Stimulated activated naive CD4-positive, alpha-beta T cell treated with Interleukin-2 at 50 U/mL for 16 hours (primary cell): Measurements from ENCODE around the gene GRB10.
"Not testable (repeated sequence)": the region's sequence is repeated elsewhere in the genome, so short reads cannot be mapped to it uniquely, and the experiment has no call there.

Experiments used
- DNase-seq: peaks from one replicate; lab custom pipeline; 2025; lab: John Stamatoyannopoulos, UW

GRB10 gene

GRCh38 chr7:50607524-50608125 lies 175.1 kb downstream of the GRB10 start:
- no peak for DNase-seq

DNA sequence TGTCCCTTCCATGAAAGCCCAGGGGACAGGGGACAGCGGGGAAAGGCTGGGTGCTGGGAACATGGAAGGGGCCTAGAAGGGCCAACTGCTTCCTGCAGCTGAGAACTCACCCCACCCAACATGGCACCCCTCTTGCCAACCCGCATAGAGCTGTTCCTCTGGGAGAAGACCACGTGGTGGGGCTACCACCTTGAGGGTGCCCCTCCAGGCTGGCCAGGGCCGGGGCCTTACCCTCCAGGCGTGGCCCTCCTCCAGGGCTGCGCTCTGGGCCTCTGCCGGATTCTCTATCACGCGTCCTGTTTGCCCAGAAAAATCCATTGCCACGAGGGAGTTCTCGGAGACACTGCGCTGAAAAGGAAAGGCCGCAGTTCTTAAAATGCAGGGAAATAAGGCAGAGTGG lies 177.6 kb downstream of the GRB10 start:
- no peak for DNase-seq

DNA sequence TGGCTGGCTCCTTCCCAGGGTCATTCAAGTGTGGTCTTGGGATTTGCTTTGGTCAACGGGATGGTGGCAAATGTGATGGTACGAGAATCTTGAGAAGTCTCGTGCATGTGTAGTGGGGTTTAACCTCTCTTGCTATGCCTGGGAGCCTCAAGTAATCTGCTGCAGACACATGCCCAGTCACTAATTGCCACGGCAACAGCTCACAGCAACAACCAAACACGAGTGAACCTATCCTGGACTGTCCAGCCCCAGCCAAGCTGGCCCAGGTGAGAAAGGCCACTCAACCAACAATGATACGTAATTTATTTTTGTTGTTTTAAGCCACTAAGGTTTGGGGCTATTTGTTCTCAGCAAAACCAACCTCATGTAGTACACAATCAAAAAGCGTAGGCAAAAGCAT lies 179.4 kb downstream of the GRB10 start:
- no peak for DNase-seq

- DNase-seq = no peak
These were observed 183.3 kb downstream of the GRB10 start for GRCh38 chr7:50599385-50599784.

GRCh38 chr7:50598460-50599343 lies 184.0 kb downstream of the GRB10 start:
- no peak for DNase-seq

GRCh38 chr7:50596484-50596883 lies 186.2 kb downstream of the GRB10 start:
- DNase-seq = no peak

DNA sequence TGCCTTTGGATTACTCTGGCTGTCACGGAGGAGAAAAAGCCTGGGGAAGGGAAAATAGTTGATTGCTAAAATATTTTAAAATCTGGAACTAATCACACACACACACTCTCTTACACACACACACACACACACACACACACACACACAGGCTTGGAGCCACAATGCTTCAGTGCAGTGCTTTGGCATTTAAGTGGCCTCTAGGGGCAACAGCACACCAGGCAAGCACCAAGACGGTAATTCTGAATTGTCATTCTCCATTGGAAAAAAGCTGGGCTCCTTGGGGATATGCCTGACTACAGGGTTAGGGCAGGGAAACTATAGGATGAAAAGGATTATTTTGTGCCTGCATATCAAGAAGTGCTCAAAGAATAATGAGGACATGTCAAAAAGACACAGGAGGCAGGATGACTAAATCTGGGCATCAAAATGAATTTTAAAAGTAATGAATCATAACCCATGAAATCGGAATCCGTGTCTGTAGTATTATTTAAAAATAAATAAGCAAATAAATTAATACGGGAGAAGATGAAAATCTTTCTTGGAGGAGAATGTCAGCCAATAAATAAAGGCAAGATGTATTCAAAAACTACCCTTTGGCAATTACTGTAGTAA lies 187.1 kb downstream of the GRB10 start:
- DNase-seq = no peak

DNA sequence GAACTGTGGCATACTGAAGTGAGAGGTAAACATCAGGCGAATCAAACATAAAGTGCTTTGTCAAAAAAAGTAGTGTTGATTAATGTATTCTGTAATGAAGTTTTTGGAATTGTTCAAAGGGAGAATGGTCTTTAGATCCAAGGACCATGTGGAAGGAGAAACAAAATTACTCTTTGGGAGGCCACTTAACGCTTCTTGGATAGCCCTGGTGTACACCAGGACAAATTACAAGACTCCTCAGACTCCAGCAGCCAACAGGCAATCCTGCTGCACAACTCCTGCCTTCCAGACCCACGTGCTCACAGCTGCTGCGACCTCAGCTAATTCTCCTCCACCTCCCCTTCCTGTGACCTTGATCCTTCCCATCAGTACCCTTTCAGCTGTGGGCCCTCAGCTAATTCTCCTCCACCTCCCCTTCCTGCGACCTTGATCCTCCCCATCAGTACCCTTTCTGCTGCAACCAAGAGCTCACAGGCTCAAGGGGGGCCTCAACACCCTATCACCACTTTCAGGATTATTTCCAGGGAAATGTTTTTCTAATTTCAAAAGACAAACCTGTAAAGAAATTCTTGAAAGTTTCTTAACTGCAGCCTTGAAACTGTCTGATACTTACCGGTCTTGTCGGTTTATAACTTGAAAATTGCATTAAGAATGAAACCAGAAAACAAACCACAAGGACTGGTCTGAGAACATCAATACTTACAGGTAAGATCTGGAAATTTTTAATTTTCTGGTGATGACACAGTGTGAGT lies 187.8 kb downstream of the GRB10 start:
- DNase-seq = no peak

- DNase-seq = no peak
These were observed 188.6 kb downstream of the GRB10 start for GRCh38 chr7:50594136-50594535.

DNA sequence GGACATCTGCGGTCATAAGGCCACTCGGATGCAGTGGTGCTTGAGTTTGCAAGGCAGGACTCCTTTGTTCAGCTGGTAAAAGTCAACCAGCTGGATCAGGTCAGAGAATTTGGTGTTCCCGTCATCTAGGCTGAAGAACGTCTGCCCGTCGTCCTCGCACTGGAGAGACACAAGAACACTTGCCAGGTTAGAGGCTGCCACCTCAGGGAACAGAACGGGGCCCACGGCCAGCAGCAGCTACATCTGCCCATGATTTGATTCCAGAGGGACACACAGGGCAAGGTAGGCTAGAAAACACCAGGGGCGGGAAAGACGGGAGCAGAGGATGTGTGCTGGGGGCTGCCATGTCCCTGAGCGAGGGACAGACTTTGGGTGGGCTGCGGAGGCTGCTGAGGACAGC lies 189.8 kb downstream of the GRB10 start:
- no peak for DNase-seq

DNA sequence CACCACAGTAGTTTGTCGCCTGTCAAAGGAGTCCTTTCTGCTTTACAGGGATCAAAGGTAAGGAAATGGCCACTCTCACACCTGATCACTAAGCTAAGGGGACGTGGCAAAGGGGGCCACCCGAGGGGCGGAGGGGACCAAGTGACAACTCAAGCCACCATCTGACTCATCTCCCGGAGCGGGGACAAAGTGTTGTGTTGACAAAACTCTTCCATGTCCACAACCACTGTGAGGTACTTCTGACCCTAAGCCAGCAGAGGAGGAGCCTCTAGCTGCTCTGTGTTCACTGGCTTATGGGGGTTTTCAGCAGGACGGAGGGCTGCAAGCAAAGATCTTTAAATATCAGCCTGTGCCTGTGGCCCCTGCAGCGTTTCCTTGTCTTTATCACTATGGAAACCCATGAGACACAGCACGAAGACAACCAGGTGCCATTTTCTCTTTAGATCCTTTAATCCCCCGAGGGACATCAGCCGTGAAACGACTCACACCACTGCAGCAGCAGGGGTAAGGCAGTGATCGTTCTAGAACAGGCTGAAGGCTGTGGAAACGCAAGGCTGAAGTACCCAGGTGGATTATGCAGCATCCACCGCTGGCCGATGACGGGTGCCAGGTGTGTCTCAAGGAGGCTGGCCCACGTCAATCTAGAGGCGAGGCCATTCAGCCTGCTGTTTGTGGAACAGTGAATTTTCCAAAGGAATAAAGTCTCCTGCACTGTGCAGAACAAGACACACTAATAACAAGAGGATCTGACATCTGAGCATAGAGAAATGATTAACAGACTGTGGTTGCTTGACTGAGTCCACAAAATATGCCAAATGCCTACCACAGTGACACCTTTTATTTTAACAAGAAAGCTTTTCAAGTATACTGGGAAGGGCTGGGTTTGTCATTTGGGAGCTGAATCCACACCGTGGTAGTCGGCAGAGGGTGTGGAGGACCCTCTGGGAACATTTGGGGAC lies 190.9 kb downstream of the GRB10 start:
- no peak for DNase-seq

GRCh38 chr7:50591098-50591479 lies 191.6 kb downstream of the GRB10 start:
- no peak for DNase-seq

DNA sequence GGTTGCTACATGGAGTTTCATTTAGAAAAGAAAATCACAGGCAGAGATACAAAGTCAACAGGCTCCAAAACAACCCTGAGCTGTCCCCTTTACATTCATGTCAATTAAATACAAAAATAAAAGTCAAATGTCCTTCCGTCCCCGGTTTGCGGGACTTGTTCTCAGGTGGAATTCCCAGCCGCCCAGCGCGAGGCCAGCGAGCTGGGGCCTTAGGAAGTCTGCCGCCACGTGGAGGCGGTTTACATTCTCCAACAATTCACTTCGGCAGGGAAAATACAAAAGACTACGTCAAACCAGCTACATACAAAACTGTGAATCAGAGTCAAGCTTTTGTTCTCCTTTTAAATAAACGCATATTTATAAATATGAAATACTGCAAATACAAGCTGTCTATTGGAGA lies 192.2 kb downstream of the GRB10 start:
- no peak for DNase-seq

GRCh38 chr7:50589364-50589763 lies 193.3 kb downstream of the GRB10 start:
- DNase-seq = no peak

GRCh38 chr7:50588937-50589336 lies 193.8 kb downstream of the GRB10 start:
- no peak for DNase-seq

GRCh38 chr7:50587737-50588136 lies 195.0 kb downstream of the GRB10 start:
- DNase-seq = no peak

DNA sequence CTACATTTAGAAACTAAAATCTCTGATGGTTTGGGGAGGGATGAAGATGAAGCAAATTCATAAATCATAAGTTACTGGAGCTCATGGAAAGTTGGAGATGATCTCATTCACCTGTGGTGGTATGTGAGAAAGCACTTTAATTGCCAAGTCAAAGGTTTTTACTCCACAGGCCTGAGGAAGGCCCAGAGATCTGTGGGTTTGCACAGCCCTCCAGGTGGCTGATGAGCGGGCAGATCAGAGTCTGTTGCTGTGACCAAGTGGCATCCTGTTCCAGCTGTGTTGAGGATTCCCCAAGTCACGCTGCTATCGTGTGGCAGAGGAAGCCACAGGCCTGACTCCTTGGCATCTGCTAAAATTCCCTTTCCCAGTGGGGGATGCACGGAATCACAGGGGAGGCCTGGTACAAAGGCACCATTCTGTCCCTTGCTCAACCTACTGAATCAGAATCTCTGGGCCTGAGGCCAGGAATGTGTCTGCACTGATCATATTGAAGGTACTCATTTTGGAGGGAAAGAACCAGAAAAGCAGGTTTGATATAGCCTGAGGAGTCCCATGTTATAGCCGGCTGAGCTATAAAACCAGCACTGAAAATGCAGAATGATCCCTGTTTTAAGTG lies 197.8 kb downstream of the GRB10 start:
- DNase-seq = no peak

DNA sequence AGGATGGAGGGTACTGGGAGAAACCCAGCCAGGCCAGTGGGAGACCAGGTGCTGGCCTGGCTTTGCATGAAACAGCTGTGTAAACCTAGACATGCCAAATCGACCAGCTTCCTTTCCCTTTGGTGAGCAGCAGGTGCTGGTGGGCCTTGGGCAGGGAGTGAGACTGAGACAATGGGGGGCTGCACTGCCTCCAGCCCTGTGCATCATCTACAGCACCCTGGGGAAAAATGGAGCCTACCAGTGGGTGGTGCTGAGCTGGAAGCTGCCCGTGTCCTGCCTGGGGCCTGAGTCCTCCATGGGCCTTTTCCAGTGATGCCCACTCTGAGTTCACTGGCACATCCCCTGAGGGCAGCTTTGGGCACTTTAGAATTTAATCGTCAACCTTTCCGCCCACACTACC lies 198.3 kb downstream of the GRB10 start:
- DNase-seq = no peak

DNA sequence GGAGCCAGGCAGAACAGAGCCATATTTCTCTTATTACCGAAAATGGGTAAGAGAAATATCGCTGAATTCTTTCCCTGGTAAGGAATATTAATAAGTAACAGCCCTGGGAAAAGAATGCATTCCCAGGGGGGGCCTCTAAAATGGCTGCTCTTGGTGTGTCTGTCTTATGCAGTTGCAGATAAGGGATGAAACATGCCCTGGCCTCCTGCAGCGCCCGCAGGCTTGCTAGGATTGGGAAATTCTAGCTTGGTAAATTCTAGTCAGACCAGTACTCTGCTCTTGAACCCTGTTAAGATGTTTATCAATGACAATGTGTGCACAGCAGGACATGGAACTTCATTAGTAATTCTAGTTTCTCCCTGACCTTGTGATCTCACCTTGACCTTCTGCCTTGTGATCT lies 199.4 kb downstream of the GRB10 start:
- DNase-seq = not testable (repeated sequence)

DNA sequence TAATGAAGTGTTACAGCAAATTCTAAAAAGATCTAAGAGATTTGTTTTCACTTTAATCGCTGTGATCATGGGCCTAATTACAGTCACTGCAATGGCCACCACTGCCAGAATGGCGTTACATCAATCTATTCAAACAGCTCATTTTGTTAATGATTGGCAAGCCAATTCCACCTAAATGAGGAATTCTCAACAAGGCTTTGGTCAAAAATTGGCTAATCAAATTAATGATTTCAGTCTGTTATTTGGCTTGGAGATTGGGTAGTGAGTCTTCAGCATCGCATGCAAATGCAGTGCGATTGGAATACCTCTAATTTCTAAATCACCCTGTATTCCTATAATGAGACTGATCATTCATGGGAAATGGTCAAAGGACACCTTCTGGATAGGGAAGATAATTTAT lies 200.4 kb downstream of the GRB10 start:
- DNase-seq = not testable (repeated sequence)

DNA sequence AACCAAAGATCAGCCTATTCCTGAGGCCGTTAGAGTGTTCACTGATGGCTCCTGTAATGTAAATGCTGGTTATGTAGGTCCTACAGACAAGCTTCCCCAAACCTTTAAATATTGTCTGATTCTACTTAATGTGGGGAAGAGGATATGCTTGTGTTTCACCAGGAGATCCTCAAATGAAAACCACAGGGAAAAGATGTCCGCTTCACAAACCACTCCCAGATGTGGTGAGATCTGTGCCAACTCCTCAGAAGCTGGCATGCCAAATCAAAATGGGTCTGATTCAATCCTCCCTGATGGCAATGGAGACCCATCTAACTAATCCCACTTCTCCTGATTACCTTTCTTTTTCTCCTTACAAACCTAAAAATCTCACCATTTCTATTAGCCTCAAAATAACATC lies 202.0 kb downstream of the GRB10 start:
- not testable (repeated sequence) for DNase-seq
